GM23338 (cell line): ENCODE results near the gene NAAA.

Source experiments
- EZH2 ChIP-seq: fragments of 200-600 bp; sonication (generic); IDR thresholded peaks from one replicate; pipeline ENCODE4 v1.8.0; 2017; ENCODE audit warnings: antibody characterized with exemption, mild to moderate bottlenecking, low read depth; ENCODE audit not compliant: unreplicated experiment
- EZH2phosphoT487 ChIP-seq: fragments of 200-600 bp; sonication (generic); IDR thresholded peaks from one replicate; pipeline ENCODE4 v1.8.1; 2018; ENCODE audit warnings: antibody characterized with exemption; ENCODE audit not compliant: unreplicated experiment
- JUNB ChIP-seq: IDR thresholded peaks from one replicate; pipeline ENCODE4 v1.6.1; 2016; ENCODE audit warnings: antibody characterized with exemption; ENCODE audit not compliant: unreplicated experiment
- POLR2AphosphoS5 ChIP-seq: IDR thresholded peaks from 2 replicates; pipeline ENCODE4 v1.6.1; 2016; ENCODE audit warnings: antibody characterized with exemption, low read depth
- STAT1 ChIP-seq: IDR thresholded peaks from one replicate; pipeline ENCODE4 v1.6.1; 2016; ENCODE audit warnings: antibody characterized with exemption; ENCODE audit not compliant: unreplicated experiment
- TF ChIP-seq, protein P1 (sequence below), 2 experiments: fragments of 200-600 bp in 1 of 2; sonication (generic) in 1 of 2; conservative IDR thresholded peaks; 2 replicates each; pipeline versions ENCODE4 v1.5.1 to v1.6.1; 2016 to 2017; ENCODE audit warnings: antibody characterized with exemption in 2 of 2, low read depth in 2 of 2, mild to moderate bottlenecking in 2 of 2, moderate library complexity in 1 of 2
- TF ChIP-seq, protein P2 (sequence below): fragments of 250-450 bp; sonication (Bioruptor Pico); IDR thresholded peaks from 2 replicates; pipeline ENCODE4 v1.5.0; 2020; ENCODE audit warnings: mild to moderate bottlenecking, moderate library complexity
- TF ChIP-seq, protein P3 (sequence below): IDR thresholded peaks from one replicate; pipeline ENCODE4 v1.6.1; 2018; ENCODE audit warnings: antibody characterized with exemption; ENCODE audit not compliant: unreplicated experiment

DNA sequence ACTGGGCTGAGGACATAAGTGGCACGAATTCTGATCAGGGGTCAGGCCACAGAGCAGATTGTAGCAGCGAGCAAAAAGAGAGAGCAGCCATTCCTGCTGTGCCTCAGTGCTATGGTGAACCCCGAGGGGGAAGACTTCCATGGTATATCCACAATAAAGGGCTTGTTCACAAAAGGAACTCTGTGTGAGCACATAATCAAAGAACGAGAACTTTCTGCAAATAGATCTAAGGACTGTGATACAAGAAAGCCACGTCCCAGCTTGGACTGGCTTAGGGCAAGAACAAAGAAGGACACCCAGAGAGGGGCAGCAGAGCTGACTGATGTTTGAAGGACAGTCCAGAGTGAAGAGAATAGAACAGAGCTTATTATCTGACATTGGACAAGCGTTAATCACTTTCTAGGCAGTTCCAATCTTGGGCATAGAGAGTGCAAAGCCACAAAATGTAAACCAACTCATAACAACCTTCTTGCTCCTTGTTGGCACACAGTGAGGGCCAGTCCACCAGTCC, 62.5 kb downstream of the NAAA start:
- TF ChIP-seq, protein P1, sequence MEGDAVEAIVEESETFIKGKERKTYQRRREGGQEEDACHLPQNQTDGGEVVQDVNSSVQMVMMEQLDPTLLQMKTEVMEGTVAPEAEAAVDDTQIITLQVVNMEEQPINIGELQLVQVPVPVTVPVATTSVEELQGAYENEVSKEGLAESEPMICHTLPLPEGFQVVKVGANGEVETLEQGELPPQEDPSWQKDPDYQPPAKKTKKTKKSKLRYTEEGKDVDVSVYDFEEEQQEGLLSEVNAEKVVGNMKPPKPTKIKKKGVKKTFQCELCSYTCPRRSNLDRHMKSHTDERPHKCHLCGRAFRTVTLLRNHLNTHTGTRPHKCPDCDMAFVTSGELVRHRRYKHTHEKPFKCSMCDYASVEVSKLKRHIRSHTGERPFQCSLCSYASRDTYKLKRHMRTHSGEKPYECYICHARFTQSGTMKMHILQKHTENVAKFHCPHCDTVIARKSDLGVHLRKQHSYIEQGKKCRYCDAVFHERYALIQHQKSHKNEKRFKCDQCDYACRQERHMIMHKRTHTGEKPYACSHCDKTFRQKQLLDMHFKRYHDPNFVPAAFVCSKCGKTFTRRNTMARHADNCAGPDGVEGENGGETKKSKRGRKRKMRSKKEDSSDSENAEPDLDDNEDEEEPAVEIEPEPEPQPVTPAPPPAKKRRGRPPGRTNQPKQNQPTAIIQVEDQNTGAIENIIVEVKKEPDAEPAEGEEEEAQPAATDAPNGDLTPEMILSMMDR (conservative IDR thresholded peaks at IDR 0.05; ENCODE audit: low read depth in 2 of 2) = no peak
- TF ChIP-seq EZH2phosphoT487 (no peak), POLR2AphosphoS5 (no peak), EZH2 (no peak), JUNB (no peak), STAT1 (no peak)
- TF ChIP-seq, protein P2, sequence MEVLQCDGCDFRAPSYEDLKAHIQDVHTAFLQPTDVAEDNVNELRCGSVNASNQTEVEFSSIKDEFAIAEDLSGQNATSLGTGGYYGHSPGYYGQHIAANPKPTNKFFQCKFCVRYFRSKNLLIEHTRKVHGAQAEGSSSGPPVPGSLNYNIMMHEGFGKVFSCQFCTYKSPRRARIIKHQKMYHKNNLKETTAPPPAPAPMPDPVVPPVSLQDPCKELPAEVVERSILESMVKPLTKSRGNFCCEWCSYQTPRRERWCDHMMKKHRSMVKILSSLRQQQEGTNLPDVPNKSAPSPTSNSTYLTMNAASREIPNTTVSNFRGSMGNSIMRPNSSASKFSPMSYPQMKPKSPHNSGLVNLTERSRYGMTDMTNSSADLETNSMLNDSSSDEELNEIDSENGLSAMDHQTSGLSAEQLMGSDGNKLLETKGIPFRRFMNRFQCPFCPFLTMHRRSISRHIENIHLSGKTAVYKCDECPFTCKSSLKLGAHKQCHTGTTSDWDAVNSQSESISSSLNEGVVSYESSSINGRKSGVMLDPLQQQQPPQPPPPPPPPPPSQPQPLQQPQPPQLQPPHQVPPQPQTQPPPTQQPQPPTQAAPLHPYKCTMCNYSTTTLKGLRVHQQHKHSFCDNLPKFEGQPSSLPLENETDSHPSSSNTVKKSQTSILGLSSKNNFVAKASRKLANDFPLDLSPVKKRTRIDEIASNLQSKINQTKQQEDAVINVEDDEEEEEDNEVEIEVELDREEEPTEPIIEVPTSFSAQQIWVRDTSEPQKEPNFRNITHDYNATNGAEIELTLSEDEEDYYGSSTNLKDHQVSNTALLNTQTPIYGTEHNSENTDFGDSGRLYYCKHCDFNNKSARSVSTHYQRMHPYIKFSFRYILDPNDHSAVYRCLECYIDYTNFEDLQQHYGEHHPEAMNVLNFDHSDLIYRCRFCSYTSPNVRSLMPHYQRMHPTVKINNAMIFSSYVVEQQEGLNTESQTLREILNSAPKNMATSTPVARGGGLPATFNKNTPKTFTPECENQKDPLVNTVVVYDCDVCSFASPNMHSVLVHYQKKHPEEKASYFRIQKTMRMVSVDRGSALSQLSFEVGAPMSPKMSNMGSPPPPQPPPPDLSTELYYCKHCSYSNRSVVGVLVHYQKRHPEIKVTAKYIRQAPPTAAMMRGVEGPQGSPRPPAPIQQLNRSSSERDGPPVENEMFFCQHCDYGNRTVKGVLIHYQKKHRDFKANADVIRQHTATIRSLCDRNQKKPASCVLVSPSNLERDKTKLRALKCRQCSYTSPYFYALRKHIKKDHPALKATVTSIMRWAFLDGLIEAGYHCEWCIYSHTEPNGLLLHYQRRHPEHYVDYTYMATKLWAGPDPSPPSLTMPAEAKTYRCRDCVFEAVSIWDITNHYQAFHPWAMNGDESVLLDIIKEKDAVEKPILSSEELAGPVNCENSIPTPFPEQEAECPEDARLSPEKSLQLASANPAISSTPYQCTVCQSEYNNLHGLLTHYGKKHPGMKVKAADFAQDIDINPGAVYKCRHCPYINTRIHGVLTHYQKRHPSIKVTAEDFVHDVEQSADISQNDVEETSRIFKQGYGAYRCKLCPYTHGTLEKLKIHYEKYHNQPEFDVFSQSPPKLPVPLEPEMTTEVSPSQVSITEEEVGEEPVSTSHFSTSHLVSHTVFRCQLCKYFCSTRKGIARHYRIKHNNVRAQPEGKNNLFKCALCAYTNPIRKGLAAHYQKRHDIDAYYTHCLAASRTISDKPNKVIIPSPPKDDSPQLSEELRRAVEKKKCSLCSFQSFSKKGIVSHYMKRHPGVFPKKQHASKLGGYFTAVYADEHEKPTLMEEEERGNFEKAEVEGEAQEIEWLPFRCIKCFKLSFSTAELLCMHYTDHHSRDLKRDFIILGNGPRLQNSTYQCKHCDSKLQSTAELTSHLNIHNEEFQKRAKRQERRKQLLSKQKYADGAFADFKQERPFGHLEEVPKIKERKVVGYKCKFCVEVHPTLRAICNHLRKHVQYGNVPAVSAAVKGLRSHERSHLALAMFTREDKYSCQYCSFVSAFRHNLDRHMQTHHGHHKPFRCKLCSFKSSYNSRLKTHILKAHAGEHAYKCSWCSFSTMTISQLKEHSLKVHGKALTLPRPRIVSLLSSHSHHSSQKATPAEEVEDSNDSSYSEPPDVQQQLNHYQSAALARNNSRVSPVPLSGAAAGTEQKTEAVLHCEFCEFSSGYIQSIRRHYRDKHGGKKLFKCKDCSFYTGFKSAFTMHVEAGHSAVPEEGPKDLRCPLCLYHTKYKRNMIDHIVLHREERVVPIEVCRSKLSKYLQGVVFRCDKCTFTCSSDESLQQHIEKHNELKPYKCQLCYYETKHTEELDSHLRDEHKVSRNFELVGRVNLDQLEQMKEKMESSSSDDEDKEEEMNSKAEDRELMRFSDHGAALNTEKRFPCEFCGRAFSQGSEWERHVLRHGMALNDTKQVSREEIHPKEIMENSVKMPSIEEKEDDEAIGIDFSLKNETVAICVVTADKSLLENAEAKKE = no peak
- TF ChIP-seq, protein P3, sequence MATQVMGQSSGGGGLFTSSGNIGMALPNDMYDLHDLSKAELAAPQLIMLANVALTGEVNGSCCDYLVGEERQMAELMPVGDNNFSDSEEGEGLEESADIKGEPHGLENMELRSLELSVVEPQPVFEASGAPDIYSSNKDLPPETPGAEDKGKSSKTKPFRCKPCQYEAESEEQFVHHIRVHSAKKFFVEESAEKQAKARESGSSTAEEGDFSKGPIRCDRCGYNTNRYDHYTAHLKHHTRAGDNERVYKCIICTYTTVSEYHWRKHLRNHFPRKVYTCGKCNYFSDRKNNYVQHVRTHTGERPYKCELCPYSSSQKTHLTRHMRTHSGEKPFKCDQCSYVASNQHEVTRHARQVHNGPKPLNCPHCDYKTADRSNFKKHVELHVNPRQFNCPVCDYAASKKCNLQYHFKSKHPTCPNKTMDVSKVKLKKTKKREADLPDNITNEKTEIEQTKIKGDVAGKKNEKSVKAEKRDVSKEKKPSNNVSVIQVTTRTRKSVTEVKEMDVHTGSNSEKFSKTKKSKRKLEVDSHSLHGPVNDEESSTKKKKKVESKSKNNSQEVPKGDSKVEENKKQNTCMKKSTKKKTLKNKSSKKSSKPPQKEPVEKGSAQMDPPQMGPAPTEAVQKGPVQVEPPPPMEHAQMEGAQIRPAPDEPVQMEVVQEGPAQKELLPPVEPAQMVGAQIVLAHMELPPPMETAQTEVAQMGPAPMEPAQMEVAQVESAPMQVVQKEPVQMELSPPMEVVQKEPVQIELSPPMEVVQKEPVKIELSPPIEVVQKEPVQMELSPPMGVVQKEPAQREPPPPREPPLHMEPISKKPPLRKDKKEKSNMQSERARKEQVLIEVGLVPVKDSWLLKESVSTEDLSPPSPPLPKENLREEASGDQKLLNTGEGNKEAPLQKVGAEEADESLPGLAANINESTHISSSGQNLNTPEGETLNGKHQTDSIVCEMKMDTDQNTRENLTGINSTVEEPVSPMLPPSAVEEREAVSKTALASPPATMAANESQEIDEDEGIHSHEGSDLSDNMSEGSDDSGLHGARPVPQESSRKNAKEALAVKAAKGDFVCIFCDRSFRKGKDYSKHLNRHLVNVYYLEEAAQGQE = no peak
